CD14-positive monocyte (primary cell): Measurements from ENCODE around the gene RPL12. TPM values are rescaled to one million over a fixed set of nuclear protein-coding genes. Genes with fewer than 3 reads are reported as not detected.
A peak's percentile ranks its signal among the peaks of the same experiment; 100 is the strongest.

ENCODE experiments used
- DNase-seq, 3 donors: peaks; one replicate each; pipeline ENCODE4 v3.0.0-alpha.2; 2011 to 2022
- H2AFZ ChIP-seq: 2 replicates; pipeline ENCODE4 v1.6.0; 2012; ENCODE audit warnings: mild to moderate bottlenecking, low read depth, low read length, inconsistent platforms; ENCODE audit not compliant: insufficient read depth, poor library complexity, severe bottlenecking
- H3K27ac ChIP-seq, 2 donors: 1 replicate in 1 of 2; 2 replicates in 1 of 2; pipeline ENCODE4 v1.5.1; 2012 to 2013; ENCODE audit warnings: low read length in 2 of 2, control low read depth in 1 of 2, inconsistent platforms in 1 of 2, low read depth in 1 of 2, mild to moderate bottlenecking in 1 of 2
- H3K27me3 ChIP-seq, 2 donors: one replicate each; pipeline versions ENCODE4 v1.6.0 to v1.6.1; 2011 to 2013; ENCODE audit warnings: low read length in 2 of 2; ENCODE audit not compliant: control insufficient read depth in 2 of 2, insufficient read depth in 2 of 2
- H3K36me3 ChIP-seq, 2 donors: replicated peaks in 1 of 2; 1 replicate in 1 of 2; 2 replicates in 1 of 2; pipeline versions ENCODE4 v1.5.1 to v1.6.1; 2012 to 2013; ENCODE audit warnings: low read length in 2 of 2, control low read depth in 1 of 2, inconsistent platforms in 1 of 2, mild to moderate bottlenecking in 1 of 2; ENCODE audit not compliant: insufficient read depth in 2 of 2, control insufficient read depth in 1 of 2
- H3K4me1 ChIP-seq, 2 donors: 1 replicate in 1 of 2; 2 replicates in 1 of 2; pipeline versions ENCODE4 v1.5.1 to v1.6.1; 2012 to 2013; ENCODE audit warnings: low read length in 2 of 2, control low read depth in 1 of 2, inconsistent platforms in 1 of 2, mild to moderate bottlenecking in 1 of 2, moderate library complexity in 1 of 2; ENCODE audit not compliant: insufficient read depth in 2 of 2, control insufficient read depth in 1 of 2
- H3K4me2 ChIP-seq: replicated peaks from 2 replicates; pipeline ENCODE3; 2012; ENCODE audit warnings: low read length, moderate library complexity, mild to moderate bottlenecking; ENCODE audit not compliant: poor library complexity, severe bottlenecking; ENCODE audit errors: extremely low read depth
- H3K4me3 ChIP-seq, 3 experiments: fragments of 200-600 bp in 1 of 3; sonication (generic) in 1 of 3; replicated peaks in 1 of 3; 1 replicate in 2 of 3; 2 replicates in 1 of 3; pipeline ENCODE4 v1.5.1; 2011 to 2013; ENCODE audit warnings: low read length in 3 of 3, mild to moderate bottlenecking in 3 of 3, control low read depth in 2 of 3, low read depth in 2 of 3, inconsistent platforms in 1 of 3, moderate library complexity in 1 of 3
- H3K79me2 ChIP-seq: 2 replicates; pipeline ENCODE4 v1.6.0; 2012; ENCODE audit warnings: mild to moderate bottlenecking, control low read depth, inconsistent platforms, low read length, moderate library complexity; ENCODE audit not compliant: insufficient read depth
- H3K9ac ChIP-seq: 2 replicates; pipeline ENCODE4 v1.6.0; 2017; ENCODE audit warnings: low read length, mild to moderate bottlenecking; ENCODE audit not compliant: insufficient read depth, poor library complexity, severe bottlenecking
- H3K9me3 ChIP-seq, 2 donors: replicated peaks in 1 of 2; 1 replicate in 1 of 2; 2 replicates in 1 of 2; pipeline versions ENCODE4 v1.5.1 to v1.6.1; 2012 to 2013; ENCODE audit warnings: low read length in 2 of 2, control low read depth in 1 of 2; ENCODE audit not compliant: control insufficient read depth in 1 of 2, insufficient read depth in 1 of 2
- H4K20me1 ChIP-seq: 2 replicates; pipeline ENCODE4 v1.6.0; 2012; ENCODE audit warnings: mild to moderate bottlenecking, low read length, control low read depth, moderate library complexity; ENCODE audit not compliant: insufficient read depth
- H3K27ac Mint-ChIP-seq, 7 donors: one replicate each; pipeline ENCODE4 v1.8.0; 2020; ENCODE audit warnings: mild to moderate bottlenecking in 7 of 7, mixed read lengths in 7 of 7, moderate library complexity in 6 of 7, inconsistent platforms in 2 of 7
- H3K27me3 Mint-ChIP-seq, 3 donors: one replicate each; pipeline ENCODE4 v1.8.0; 2021 to 2022; ENCODE audit warnings: low read depth in 3 of 3, mild to moderate bottlenecking in 3 of 3, mixed read lengths in 3 of 3, moderate library complexity in 3 of 3, inconsistent platforms in 1 of 3
- H3K36me3 Mint-ChIP-seq, 2 donors: one replicate each; pipeline ENCODE4 v1.8.0; 2020; ENCODE audit warnings: mixed read lengths in 2 of 2, inconsistent platforms in 1 of 2, mild to moderate bottlenecking in 1 of 2
- H3K4me1 Mint-ChIP-seq: one replicate; pipeline ENCODE4 v1.8.0; 2020; ENCODE audit warnings: mild to moderate bottlenecking, mixed read lengths
- H3K4me3 Mint-ChIP-seq, 2 donors: one replicate each; pipeline ENCODE4 v1.8.0; 2020; ENCODE audit warnings: mild to moderate bottlenecking in 2 of 2, mixed read lengths in 2 of 2, moderate library complexity in 1 of 2
- H3K9me3 Mint-ChIP-seq, 7 donors: one replicate each; pipeline ENCODE4 v1.8.0; 2020 to 2022; ENCODE audit warnings: mixed read lengths in 7 of 7, mild to moderate bottlenecking in 6 of 7, moderate library complexity in 6 of 7, inconsistent platforms in 2 of 7
- CTCF ChIP-seq: fragments of 200-600 bp; IDR thresholded peaks from one replicate; pipeline ENCODE4 v1.8.0; 2022; ENCODE audit warnings: antibody characterized with exemption, mild to moderate bottlenecking
- WGBS: methylation state at CpG from one replicate; pipeline ENCODE4 v1.1.5; 2013; ENCODE audit warnings: missing lambda C conversion rate; ENCODE audit not compliant: insufficient coverage; 5-methylcytosine and 5-hydroxymethylcytosine counted together
- intact Hi-C, 2 donors: fragments of 100-400 bp; cut with micrococcal nuclease; formaldehyde crosslinking; loops; one replicate each; pipeline versions ENCODE4 v1.15.0 to v1.15.1; 2023
- polyA plus RNA-seq, 3 donors: library from polyadenylated mRNA; depleted of rRNA in 1 of 3; unstranded in 2 of 3; stranded (reverse) in 1 of 3; fragments of 300-500 nt in 2 of 3; fragments of >200 nt in 1 of 3; fragmentation: Illumina TruSeq in 2 of 3; gene quantifications; 1 replicate in 2 of 3; 2 replicates in 1 of 3; pipeline ENCODE4 v1.2.3, GENCODE V29; 2012 to 2021

RPL12 gene
- polyA plus RNA-seq, 3 donors = 417 to 1,509 (median 490) TPM

DNA sequence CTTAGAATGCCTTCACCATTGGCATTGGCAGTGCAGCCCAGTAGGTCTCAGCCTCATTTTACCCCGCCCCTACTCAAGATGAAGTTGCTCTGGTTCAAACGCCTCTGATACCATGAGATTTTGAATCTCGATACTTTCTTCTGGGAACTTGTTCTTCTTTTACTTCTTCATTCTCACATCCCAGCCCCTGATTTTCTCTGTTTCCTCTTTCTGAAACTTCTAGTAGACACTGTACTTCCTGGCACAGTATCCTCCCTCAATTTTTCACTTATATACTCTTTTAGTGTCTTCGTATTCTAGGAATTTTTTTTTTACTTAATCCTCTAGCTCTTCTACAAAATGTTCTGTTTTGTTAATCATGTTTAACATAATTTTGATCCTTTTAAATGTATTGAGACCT lies 40.1 kb downstream of the RPL12 start:
- Histone ChIP-seq H3K4me2 (peak overlapping the region; percentile 20), H3K27ac (peak overlapping the region; percentile 47 to 49), H4K20me1 (no peaks in the 10 kb centered on the region), H3K9me3 (no peaks in the 10 kb centered on the region), H3K27me3 (no peaks in the 10 kb centered on the region), H3K79me2 (no peaks in the 10 kb centered on the region), H3K36me3 (no peaks in the 10 kb centered on the region), H3K4me3 (peak overlapping the region in 1 of 3 experiments; percentile 15), H3K4me1 (peaks cover 21 to 22% of the 10 kb centered on the region in 2 donors), H3K9ac (no peak overlapping the region), H2AFZ (peak overlapping the region; percentile 8)
- TF ChIP-seq CTCF = no peak
- H3K27ac Mint-ChIP-seq = peak overlapping the region; percentile 37 to 94 (median 84)
- peak overlapping the region in 1 of 2 donors; percentile 41 for H3K4me3 Mint-ChIP-seq
- peaks cover 20% of the 10 kb centered on the region for H3K4me1 Mint-ChIP-seq
- 28% methylated on average over 3 of the region's 4 CpGs for WGBS
- peaks cover 5 to 7% of the 10 kb centered on the region in 2 donors for H3K36me3 Mint-ChIP-seq
- no peaks in the 10 kb centered on the region for H3K9me3 Mint-ChIP-seq
- peaks cover 2 to 12% (median 8%) of the 10 kb centered on the region in 3 donors for H3K27me3 Mint-ChIP-seq
- intact Hi-C loops = no loop called here
- peak in 2 of 3 donors; percentile 47 for DNase-seq

DNA sequence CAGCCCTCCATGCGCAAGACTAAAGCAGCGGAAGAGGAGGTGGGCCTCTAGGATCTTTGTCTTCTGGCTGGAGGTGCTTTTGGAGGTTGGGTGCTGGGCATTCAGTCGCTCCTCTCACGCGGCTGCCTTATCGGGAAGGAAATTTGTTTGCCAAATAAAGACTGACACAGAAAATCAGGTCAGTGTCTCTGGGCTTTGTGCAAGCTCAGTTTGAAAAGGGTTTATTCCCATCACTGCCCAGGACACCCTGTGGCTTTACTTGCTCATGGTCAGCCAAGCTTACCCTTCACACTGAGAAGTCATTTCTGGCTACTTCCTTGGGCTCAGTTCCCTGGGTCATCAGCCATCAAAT lies 43.7 kb downstream of the RPL12 start:
- no peak overlapping the region for H3K4me2 ChIP-seq
- H3K9ac ChIP-seq = no peak overlapping the region
- Mint-ChIP-seq H3K27ac (no peak overlapping the region), H3K4me3 (no peak overlapping the region), H3K9me3 (no peaks in the 10 kb centered on the region), H3K4me1 (peaks cover 20% of the 10 kb centered on the region), H3K36me3 (peaks cover 7 to 11% of the 10 kb centered on the region in 2 donors), H3K27me3 (peaks cover 0 to 2% (median 2%) of the 10 kb centered on the region in 3 donors)
- peaks cover 21 to 22% of the 10 kb centered on the region in 2 donors for H3K4me1 ChIP-seq
- WGBS = 100% methylated on average over 3 of the region's 6 CpGs
- H4K20me1 ChIP-seq = no peaks in the 10 kb centered on the region
- no peak overlapping the region for H2AFZ ChIP-seq
- no peak overlapping the region for H3K27ac ChIP-seq
- H3K79me2 ChIP-seq = no peaks in the 10 kb centered on the region
- DNase-seq = no peak
- H3K9me3 ChIP-seq = no peaks in the 10 kb centered on the region
- H3K4me3 ChIP-seq = no peak overlapping the region
- no peak for TF ChIP-seq CTCF
- peaks cover 0 to 4% of the 10 kb centered on the region in 2 donors for H3K36me3 ChIP-seq
- intact Hi-C loops = no loop called here
- no peaks in the 10 kb centered on the region for H3K27me3 ChIP-seq
